ENCODE results near the gene ASB2. TPM values are rescaled to one million over a fixed set of nuclear protein-coding genes. Genes with fewer than 3 reads are reported as not detected.

Gene ASB2
- polyA plus RNA-seq, 3 donors: 0.29 to 1.1 (median 0.65) TPM

DNA sequence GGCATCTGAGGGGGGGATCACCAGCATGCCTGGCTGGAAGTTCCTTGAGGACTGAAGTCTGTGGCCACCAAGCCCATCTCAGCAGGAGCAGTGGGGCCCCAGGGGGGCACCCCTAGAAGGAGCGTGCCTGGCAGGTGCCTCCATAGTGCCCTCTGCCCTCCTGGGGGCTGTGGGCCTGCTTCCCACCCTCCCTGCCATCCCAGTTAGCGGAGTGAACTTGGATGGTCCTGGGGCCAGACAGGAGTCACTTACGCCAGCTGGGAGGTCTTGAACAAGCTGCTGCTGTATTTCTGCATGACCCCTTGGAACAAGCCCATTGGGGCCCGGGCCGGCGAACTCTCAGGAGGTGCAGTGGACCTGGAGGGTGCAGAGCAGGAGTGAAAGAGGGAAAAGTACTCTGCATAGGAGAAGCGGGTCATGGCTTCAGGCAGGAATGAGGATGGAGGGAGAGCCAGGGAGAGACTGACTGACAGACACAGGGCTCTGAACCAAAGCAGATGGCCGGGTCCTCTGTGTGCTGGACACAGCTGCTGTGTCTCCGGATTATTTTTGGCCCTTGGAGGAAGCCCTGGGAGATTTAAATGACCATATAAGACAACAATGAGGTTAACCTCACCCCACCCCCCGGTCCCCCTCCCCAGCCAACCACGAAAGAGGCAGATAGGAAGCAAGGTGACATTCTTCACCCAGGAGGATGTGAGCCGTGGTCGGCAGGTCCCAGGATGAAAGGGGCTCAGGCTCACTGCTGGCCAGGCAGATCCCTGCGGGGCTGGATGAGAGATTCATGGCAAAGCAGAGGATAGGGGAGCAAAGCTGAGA lies 19.6 kb downstream of the ASB2 start:
- WGBS, 3 donors: 55 to 74% (median 63%) methylated on average over 14 of the region's 14 CpGs
- H3K27ac ChIP-seq (ENCODE audit: low read depth, low read length): no peak overlapping the region

DNA sequence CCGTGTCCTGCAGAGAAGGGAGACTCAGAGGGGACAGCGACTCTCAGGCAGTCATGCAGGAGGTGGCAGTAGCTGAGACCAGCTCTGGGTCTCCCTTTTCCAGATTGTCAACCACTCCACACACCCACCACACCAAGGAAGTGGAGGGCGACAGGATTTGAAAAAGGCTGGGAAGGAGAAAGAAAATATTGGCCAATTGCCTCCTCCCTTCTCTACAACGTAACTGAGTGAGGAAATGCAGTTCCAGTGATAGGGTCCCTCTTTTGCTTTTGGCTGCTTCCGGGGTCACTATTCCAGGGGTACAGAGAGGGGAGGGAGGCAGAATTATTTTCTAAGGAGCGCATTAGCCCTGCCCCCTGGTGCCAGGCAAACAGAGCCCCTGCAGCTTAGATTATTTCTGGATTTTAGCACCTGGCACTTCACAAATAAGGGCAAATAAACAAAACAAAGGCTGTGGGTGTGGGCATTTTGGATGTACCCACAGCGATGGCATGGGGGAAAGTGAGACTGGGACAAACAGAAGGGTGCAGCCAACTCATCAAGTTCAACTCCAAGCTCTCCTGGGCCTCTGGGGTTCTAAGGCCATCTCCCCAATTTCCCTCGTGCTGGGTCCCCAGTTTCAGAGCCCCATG lies 20.4 kb downstream of the ASB2 start:
- 48 to 73% (median 53%) methylated on average over 7 to 8 of the region's 8 CpGs for WGBS, 3 donors
- H3K27ac ChIP-seq (ENCODE audit: low read depth, low read length): no peak overlapping the region

GRCh38 chr14:93954900-93955849 lies 21.2 kb downstream of the ASB2 start:
- H3K27ac ChIP-seq (ENCODE audit: low read depth, low read length): no peak overlapping the region
- 36 to 54% (median 37%) methylated on average over 19 of the region's 19 CpGs for WGBS, 3 donors

GRCh38 chr14:93954516-93954830 lies 21.9 kb downstream of the ASB2 start:
- 90 to 95% (median 91%) methylated on average over 4 of the region's 4 CpGs for WGBS, 3 donors
- no peak overlapping the region for H3K27ac ChIP-seq (ENCODE audit: low read depth, low read length)

DNA sequence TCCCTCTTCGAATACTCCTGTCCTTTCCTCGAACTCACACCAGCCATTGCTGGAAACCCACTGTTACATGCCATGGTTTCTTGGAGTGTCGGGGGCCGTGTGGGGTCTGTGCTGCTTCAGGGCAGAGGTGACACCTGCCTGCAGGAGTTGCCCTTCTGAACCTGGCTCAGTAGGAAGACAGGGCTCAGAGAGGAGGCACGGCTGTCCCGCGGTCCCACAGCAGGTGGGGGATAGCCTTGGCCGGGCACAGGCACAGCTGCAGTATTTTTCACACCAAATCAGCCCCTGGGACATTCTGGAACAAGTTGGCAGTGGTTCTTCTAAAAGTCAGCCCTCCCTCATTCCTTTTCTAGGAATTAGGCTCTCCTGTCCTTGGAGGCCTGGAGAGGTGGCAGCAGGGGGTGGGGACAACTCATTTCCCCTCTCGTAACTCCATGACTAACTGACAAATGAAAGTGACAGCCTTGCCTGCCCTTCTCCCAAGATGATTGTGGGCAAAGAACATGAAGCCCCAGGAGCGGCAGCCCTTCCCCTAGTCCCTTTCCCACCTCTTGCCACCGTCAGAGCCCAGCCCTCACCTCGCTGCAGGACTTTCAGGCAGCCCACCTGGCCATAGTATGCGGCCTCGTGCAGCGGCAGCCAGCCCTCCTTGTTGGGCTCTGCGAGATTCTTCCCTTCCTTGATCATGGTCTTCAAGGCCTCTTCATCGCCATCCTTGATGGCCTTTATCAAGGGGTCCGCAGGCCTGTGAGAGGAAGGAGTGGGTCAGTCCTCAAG lies 22.4 kb downstream of the ASB2 start:
- no peak overlapping the region for H3K27ac ChIP-seq (ENCODE audit: low read depth, low read length)
- 76 to 86% (median 86%) methylated on average over 18 of the region's 18 CpGs for WGBS, 3 donors

- H3K27ac ChIP-seq (ENCODE audit: low read depth, low read length): no peak overlapping the region
- 43 to 72% (median 51%) methylated on average over 14 of the region's 14 CpGs for WGBS, 3 donors
These were observed 23.1 kb downstream of the ASB2 start for GRCh38 chr14:93953263-93953662.

DNA sequence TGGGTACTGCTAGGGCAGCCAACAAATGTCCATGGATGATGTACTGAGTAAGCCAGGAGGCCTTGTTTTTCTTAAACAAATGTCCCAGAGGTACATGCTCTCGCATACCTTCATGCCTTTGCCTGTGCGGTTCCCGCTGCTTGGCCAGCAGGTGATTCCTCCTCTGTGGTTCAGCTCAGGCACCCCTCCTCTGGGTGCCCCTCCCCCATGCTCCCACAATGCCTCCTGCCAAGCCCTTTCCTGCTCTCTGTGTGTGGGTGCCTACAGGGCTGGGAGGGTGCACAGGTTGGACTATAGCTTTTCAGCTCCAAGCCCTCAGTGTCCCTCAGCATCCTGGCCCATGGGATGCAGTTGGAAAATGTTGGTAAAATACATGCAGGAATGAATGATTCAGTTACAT lies 23.5 kb downstream of the ASB2 start:
- 75 to 91% (median 87%) methylated on average over 3 of the region's 3 CpGs for WGBS, 3 donors
- no peak overlapping the region for H3K27ac ChIP-seq (ENCODE audit: low read depth, low read length)

- no peak overlapping the region for H3K27ac ChIP-seq (ENCODE audit: low read depth, low read length)
These were observed 24.5 kb downstream of the ASB2 start for GRCh38 chr14:93951635-93952540.

DNA sequence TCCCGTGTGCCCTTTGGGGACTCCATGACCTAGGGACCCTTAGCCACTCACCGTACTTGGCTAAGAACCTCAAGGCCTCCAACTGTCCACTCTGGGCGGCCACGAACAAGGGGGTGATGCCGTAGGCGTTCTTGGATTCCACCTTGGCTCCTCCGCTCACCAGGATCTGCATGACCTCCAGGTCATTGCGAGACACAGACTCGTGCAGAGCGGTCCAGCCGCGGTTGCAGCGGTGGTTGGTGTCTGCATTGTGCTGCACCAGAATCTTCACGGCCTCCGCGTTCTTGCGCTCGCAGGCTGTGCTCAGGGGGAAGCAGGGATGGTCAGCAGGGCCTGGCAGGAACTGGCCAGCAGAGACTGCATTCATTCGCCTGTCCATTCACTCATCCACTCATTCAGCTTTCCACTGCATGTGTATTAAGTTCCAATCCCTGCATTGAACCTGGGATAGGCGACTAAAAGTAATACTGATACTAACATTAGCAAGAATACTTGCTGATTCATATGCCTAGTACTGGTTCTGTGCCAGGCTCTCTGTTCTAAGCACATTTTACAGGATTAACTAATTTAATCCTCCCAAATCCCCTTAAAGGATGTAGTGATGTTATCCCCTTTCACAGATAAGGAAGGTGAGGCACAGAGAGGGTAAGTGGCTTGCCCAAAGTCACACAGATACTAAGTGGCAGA lies 25.3 kb downstream of the ASB2 start:
- WGBS, 3 donors: 84 to 88% (median 87%) methylated on average over 20 of the region's 20 CpGs
- H3K27ac ChIP-seq (ENCODE audit: low read depth, low read length): no peak overlapping the region

More at GRCh38 chr14:93951635-93952540, 24.5 kb downstream of the ASB2 start:
- WGBS, 3 donors: 56 to 72% (median 62%) methylated on average over 7 of the region's 7 CpGs

GRCh38 chr14:93949511-93950075 lies 26.8 kb downstream of the ASB2 start:
- H3K27ac ChIP-seq (ENCODE audit: low read depth, low read length): no peak overlapping the region
- 89 to 91% (median 91%) methylated on average over 13 of the region's 13 CpGs for WGBS, 3 donors

- 84 to 93% (median 85%) methylated on average over 19 of the region's 19 CpGs for WGBS, 3 donors
- no peak overlapping the region for H3K27ac ChIP-seq (ENCODE audit: low read depth, low read length)
These were observed 29.1 kb downstream of the ASB2 start for GRCh38 chr14:93947282-93947681.

DNA sequence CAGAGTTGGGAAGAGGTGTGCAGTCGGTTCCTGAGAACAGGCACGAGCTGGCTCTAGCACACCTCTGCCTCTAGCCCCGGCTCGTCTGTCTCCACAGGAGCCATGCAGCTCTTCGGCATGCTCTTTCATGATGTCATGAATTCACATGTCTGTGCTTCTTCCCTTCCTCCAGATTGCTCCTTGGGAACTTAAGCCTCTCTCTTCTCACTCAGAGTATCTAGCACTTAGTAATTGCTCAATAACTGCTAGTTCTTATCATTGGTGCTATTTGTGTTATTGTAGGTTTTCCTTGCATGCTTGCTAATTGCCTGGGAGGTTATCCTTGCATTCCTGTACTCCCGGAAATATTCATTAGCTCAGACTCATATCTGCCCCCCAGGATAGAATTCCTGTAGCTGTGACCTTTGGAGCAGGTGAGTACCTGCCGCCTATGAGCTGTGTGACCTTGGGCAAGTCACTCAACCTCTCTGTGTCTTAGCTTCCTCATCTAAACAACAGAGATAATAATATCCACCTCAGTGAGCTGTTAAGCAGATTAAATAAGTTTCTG lies 29.8 kb downstream of the ASB2 start:
- WGBS, 3 donors: 61 to 86% (median 80%) methylated on average over 7 of the region's 7 CpGs
- H3K27ac ChIP-seq (ENCODE audit: low read depth, low read length): no peak overlapping the region

DNA sequence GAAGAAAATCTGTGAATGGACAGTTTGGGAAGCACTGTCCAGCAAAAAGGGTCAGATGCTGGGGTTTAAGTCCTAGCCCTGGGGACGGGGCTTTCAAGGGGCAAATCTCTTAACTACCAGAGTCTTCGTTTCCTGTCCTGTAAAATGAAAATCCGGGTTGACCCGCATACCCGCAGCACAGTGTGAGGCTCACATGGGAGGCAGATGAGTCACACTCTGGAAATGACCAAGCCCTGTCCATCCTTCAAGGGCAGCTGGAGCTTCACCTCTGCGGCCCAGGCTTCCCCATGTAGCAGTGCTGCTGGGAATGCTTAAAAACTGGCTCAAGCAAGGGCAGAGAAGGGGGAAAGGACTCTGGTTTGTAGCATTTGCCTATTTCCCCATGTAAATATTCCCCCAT lies 30.3 kb downstream of the ASB2 start:
- H3K27ac ChIP-seq (ENCODE audit: low read depth, low read length): no peak overlapping the region
- WGBS, 3 donors: 55 to 86% (median 58%) methylated on average over 6 of the region's 6 CpGs

GRCh38 chr14:93945070-93945399 lies 31.3 kb downstream of the ASB2 start:
- 84 to 91% (median 91%) methylated on average over 5 of the region's 5 CpGs for WGBS, 3 donors
- H3K27ac ChIP-seq (ENCODE audit: low read depth, low read length): no peak overlapping the region

GRCh38 chr14:93944348-93945069 lies 31.9 kb downstream of the ASB2 start:
- no peak overlapping the region for H3K27ac ChIP-seq (ENCODE audit: low read depth, low read length)
- WGBS, 3 donors: 79 to 87% (median 87%) methylated on average over 16 of the region's 16 CpGs

- WGBS, 3 donors: 86 to 91% (median 87%) methylated on average over 9 of the region's 9 CpGs
- no peak overlapping the region for H3K27ac ChIP-seq (ENCODE audit: low read depth, low read length)
These were observed 32.4 kb downstream of the ASB2 start for GRCh38 chr14:93943930-93944329.

Data from adipose tissue (tissue), 3 donors.